HG02642 (cell line): Measurements from ENCODE around the gene HOXA9.

Source experiments
- ATAC-seq: cut with Tn5 transposase; IDR thresholded peaks from one replicate; pipeline ENCODE4 v1.9.1; 2021; ENCODE audit warnings: mild to moderate bottlenecking; ENCODE audit not compliant: unreplicated experiment, poor library complexity

Gene HOXA9

DNA sequence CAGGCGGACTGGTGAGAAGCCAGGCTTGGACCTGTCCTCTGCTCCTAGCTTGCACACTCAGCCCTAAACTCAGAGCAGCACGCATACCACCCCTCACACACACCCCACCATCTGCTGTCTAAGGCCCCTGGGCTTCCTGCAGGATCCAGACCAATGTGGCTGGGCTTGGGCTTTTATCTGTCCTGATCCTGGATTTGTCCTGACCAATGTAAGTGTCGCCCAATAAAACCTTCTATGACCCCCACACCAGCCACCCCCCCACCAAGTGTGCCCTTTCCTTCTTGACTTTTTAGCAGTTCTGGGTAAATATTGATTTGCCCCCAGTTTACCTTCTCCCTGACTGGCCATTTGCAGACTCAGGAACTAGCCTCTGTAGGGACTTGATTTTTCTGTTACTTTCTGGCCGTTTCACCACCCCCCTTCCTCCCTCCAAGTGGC is 36.3 kb upstream of the HOXA9 start:
- no peak for ATAC-seq

GRCh38 chr7:27200761-27201579 is 35.6 kb upstream of the HOXA9 start:
- ATAC-seq = no peak

- ATAC-seq = no peak
Measured at GRCh38 chr7:27199849-27200760, 34.8 kb upstream of the HOXA9 start, which contains the start of gene HOXA13. TSS of gene HOXA13 (minus strand) at chr7:27200091. CDS start at chr7:27200077, 14 bp downstream.

DNA sequence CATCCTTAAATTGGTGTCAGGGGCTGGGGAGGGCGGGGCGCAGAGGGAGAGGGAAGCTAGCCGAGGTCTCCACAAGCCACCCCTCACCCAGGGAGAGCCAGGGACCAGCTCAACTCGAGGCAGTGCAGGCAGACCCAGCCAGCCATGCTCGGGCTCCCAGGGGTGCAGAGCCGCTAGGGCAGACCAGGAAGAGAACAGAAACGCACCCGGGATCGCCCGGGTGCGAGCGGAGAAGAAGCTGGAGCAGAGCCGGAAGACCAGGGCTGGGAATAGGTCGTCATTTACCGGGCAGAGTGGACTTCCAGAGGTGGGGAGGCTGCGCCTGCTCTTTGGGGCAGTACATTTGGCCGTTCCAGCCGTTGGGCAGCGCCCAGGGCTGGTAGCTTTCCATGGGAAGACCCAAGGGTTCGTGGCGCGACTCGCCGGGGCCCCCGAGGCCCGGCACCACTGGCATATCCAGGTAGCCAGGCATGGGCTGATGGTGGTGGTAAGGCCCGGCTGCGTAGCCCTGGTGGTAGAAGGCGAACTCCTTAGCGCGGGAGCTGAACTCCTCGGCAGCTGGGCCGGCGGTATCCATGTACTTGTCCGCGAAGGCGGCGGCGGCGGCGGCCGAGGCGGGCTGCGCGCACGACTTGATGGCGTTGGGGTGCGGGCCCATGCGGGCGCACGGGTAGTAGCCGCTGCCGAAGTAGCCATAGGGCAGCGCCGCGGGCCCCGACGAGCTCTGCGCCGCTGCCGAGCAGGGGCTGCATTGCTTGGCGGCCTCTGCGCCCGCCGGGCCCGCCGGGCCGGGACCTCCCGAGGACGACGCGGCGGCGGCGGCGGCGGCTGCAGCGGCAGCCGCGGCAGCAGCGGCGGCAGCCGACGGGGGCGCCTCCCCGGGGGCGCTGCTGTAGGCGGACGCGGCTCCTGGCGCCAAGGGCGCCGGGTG is 33.8 kb upstream of the HOXA9 start:
- no peak for ATAC-seq

DNA sequence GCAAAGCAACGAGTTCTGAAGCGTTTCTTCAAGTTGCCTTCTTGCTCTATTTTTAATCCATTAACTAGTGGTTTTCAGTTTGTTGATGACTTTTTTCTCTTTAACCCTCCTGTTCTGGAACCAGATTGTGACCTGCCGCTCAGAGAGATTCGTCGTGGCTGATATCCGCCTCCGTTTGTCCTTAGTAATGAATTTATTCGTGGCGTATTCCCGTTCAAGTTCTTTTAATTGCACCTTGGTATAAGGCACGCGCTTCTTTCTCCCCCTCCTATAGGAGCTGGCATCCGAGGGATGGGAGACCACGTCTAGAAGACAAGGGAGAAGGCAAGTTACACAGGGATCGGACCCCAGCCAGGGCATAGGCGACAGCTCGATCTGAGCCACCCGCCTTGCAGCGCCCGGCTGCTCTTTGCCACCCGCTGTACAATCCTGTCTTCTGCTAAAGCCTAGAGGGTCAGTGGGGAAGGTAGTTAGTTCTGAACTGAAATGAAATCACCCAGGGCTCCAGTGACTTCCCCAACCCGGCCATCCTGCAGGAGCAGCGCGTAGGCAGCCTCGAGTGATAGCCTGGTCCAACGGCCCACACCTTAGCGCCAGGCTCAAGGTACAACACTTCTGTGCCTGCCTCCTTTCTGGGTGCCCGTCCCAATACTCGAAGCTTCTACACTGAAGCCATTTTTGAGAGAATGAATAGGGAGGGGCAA is 33.0 kb upstream of the HOXA9 start:
- no peak for ATAC-seq

DNA sequence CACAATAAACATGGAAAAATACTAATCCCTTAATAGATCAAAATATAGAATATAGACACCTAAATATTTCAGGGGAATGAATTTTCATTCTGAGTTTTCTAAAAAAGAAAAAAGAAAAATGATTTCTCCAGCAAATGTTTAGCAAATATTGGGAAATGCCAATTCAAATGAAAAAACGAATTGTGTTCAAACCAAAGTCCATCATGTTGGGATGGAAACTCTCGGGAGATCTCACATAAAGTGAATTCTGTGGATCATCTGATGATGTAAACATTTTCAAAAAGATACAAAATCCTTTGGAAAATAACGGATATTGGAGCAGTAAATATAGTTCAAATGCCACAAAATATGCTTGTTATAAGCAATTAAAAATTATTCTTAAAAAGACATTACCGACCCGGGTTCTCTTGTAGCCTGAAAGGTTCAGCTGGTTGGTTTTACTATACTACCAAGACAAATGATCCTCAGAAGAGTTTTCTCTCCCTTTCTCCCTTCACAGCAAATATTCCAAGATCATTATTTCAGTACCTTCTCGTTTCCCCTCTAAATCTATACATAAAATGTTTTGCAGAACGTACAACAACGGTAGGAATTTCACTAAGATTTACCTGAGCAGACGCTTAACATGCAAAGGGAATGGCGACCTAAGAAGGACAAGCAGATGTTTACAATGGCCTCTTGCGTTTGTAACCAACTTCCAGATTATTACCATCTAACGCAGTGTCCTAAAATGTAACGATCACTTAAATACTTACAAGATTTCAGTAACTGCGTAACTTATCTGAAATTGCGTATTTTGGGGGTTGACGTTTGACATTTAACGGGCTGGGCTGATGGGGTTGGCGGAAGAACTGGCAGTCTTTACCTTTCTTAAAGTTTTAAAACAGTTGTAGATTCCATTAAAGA is 32.1 kb upstream of the HOXA9 start:
- no peak for ATAC-seq

GRCh38 chr7:27196287-27196767 is 31.0 kb upstream of the HOXA9 start:
- no peak for ATAC-seq

DNA sequence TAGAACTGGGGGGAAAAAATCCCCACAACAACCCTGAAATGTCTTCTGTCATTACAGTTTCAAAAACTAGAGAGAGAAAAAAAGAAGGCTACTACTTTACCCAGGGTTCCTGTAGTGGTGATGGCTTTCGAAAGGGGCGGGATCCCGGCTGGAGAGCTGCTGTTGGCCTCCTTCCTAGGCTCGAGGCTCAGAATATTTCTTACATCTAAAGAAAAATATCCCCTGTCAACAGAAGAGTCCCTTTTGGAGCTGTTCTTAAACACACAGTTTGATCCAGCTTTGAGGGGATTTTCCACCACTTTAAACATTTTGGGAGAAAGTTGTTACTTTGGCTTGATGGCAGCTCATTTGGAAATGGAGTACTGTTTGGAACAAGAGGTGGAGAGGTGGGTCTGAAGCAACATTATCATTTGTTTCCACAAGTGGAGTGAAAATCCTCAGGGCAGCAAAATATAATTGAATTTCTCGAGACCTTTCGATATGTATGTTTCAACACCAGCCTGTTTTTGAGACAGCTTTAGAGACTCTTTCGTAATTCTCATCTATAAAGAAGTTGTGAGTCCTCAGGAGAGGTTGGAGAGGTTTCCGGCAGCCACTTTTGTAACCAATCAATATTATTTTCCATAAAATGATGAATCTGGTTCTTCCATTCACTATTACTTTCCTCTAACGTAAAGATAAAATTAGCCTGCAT is 29.5 kb upstream of the HOXA9 start:
- no peak for ATAC-seq

GRCh38 chr7:27194002-27194352 is 28.6 kb upstream of the HOXA9 start:
- no peak for ATAC-seq

- no peak for ATAC-seq
Measured at GRCh38 chr7:27193335-27194001, 28.1 kb upstream of the HOXA9 start.

- ATAC-seq = no peak
Measured at GRCh38 chr7:27192546-27193334, 27.4 kb upstream of the HOXA9 start.

- ATAC-seq = no peak
Measured at GRCh38 chr7:27191833-27192545, 26.7 kb upstream of the HOXA9 start.

GRCh38 chr7:27191161-27191731 is 25.9 kb upstream of the HOXA9 start:
- no peak for ATAC-seq

- no peak for ATAC-seq
Measured at GRCh38 chr7:27189997-27190748, 24.8 kb upstream of the HOXA9 start.
